PC-3 (cell line): ENCODE data around the gene FGFBP2. TPM values are rescaled to one million over a fixed set of nuclear protein-coding genes. Genes with fewer than 3 reads are reported as not detected.

Experiments used
- ATAC-seq: fragments of 200-7000 bp; cut with Tn5 transposase; 2 replicates; pipeline ENCODE4 v1.9.1; 2020; ENCODE audit warnings: mild to moderate bottlenecking, moderate library complexity
- BruUV-seq: library from RNA; stranded (reverse); fragments of 400-500 nt; replicated peaks from 2 replicates; lab custom pipeline; 2021; lab: Mats Ljungman, UMichigan
- CTCF ChIA-PET: fragments of 300-600 bp; sonication (Branson Sonifier 250); formaldehyde crosslinking; loops from one replicate; lab custom pipeline; 2022; ENCODE audit warnings: antibody characterized with exemption; lab: Charles Lee
- POLR2A ChIA-PET: fragments of 300-600 bp; sonication (Branson Sonifier 250); formaldehyde crosslinking; loops from one replicate; lab custom pipeline; 2022; ENCODE audit warnings: antibody characterized with exemption; ENCODE audit not compliant: unreplicated experiment; lab: Charles Lee
- DNase-seq: peaks from one replicate; pipeline ENCODE4 v3.0.0-alpha.2; 2015
- H2AFZ ChIP-seq: fragments of 300-600 bp; sonication (generic); 2 replicates; pipeline ENCODE4 v1.6.0; 2016; ENCODE audit warnings: antibody characterized with exemption, low read length
- H3F3A ChIP-seq: fragments of 300-600 bp; sonication (generic); one replicate; pipeline ENCODE4 v1.6.0; 2017; ENCODE audit warnings: antibody characterized with exemption, low read length, control low read depth, mild to moderate bottlenecking; ENCODE audit not compliant: unreplicated experiment
- H3K27ac ChIP-seq: fragments of 300-600 bp; sonication (generic); 2 replicates; pipeline ENCODE4 v1.5.1; 2016; ENCODE audit warnings: mild to moderate bottlenecking, low read length
- H3K27me3 ChIP-seq: fragments of 300-600 bp; sonication (generic); 2 replicates; pipeline ENCODE4 v1.6.1; 2016; ENCODE audit warnings: low read length, mixed read lengths
- H3K36me3 ChIP-seq: fragments of 300-600 bp; sonication (generic); 2 replicates; pipeline ENCODE4 v1.6.1; 2016; ENCODE audit warnings: low read depth, mixed run types, low read length, mixed read lengths
- H3K4me1 ChIP-seq: fragments of 300-600 bp; sonication (generic); 2 replicates; pipeline ENCODE4 v1.5.1; 2016; ENCODE audit warnings: low read length; ENCODE audit not compliant: insufficient read depth
- H3K4me2 ChIP-seq: fragments of 300-600 bp; sonication (generic); 2 replicates; pipeline ENCODE4 v1.6.0; 2016; ENCODE audit warnings: low read length
- H3K4me3 ChIP-seq: fragments of 300-600 bp; sonication (generic); 2 replicates; pipeline ENCODE4 v1.5.1; 2016; ENCODE audit warnings: mild to moderate bottlenecking, low read length, mixed read lengths
- H3K79me2 ChIP-seq: fragments of 300-600 bp; sonication (generic); 2 replicates; pipeline ENCODE4 v1.6.1; 2017; ENCODE audit warnings: low read length, mixed read lengths
- H3K9ac ChIP-seq: fragments of 300-600 bp; sonication (generic); 2 replicates; pipeline ENCODE4 v1.6.0; 2016; ENCODE audit warnings: mild to moderate bottlenecking, low read length
- H3K9me2 ChIP-seq: fragments of 300-600 bp; sonication (generic); replicated peaks from 2 replicates; pipeline ENCODE4 v1.6.1; 2016; ENCODE audit warnings: mixed run types, low read length, mixed read lengths
- H3K9me3 ChIP-seq: fragments of 300-600 bp; sonication (generic); 2 replicates; pipeline ENCODE4 v1.6.1; 2016; ENCODE audit warnings: low read length, mixed read lengths
- H4K20me1 ChIP-seq: fragments of 300-600 bp; sonication (generic); 2 replicates; pipeline ENCODE4 v1.6.1; 2016; ENCODE audit warnings: low read length, mixed read lengths
- EZH2 ChIP-seq: fragments of 300-600 bp; sonication (generic); IDR thresholded peaks from one replicate; pipeline ENCODE4 v1.6.1; 2017; ENCODE audit warnings: antibody characterized with exemption, mild to moderate bottlenecking, low read length; ENCODE audit not compliant: unreplicated experiment
- EZH2phosphoT487 ChIP-seq: fragments of 300-600 bp; sonication (generic); IDR thresholded peaks from 2 replicates; pipeline ENCODE4 v1.6.1; 2018; ENCODE audit warnings: mild to moderate bottlenecking, antibody characterized with exemption, low read length, borderline replicate concordance
- intact Hi-C: fragments of 100-400 bp; cut with micrococcal nuclease; formaldehyde crosslinking; loops from 2 replicates; pipeline ENCODE4 v1.9.0; 2023
- total RNA-seq: library from RNA; depleted of rRNA; stranded (reverse); fragments of >200 nt; gene quantifications from 2 replicates; pipeline ENCODE4 v1.2.3, GENCODE V29; 2014
- TF ChIP-seq, protein P1 (sequence below): fragments of 300-600 bp; sonication (generic); conservative IDR thresholded peaks from 2 replicates; pipeline ENCODE4 v1.5.1; 2017; ENCODE audit warnings: antibody characterized with exemption, low read depth, mild to moderate bottlenecking, low read length

FGFBP2 gene
- total RNA-seq, 1 experiment from 2014 or later = not detected

DNA sequence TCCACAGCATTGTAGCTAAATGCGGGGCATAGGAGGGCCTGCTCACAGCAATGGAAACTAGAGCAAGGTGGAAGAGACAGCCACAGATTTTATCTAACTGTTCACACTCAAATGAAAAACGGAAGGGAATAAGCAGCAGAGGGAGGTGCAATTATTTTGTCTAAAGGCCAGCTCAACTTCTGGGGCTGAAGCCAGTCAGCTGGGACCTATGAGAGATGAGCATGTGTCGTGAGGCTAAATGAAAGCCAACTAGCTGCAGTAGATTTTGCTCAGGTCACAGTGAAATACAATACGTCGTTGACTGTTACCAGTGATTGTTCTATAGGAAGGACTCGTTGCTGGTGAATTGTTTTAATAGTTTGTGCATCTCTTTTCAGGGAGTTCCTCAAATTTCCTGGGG lies 26.4 kb upstream of the FGFBP2 start:
- Histone ChIP-seq H3K79me2 (no peaks in the 10 kb centered on the region), H3F3A (no peaks in the 10 kb centered on the region), H4K20me1 (no peaks in the 10 kb centered on the region), H3K9me2 (no peaks in the 10 kb centered on the region), H3K9me3 (no peaks in the 10 kb centered on the region), H2AFZ (no peak overlapping the region), H3K27ac (no peak overlapping the region), H3K9ac (no peak overlapping the region), H3K27me3 (no peaks in the 10 kb centered on the region), H3K36me3 (no peaks in the 10 kb centered on the region), H3K4me3 (no peak overlapping the region), H3K4me1 (no peaks in the 10 kb centered on the region), H3K4me2 (no peak overlapping the region)
- ChIA-PET CTCF (no interaction called here), POLR2A (no interaction called here)
- no TSS peak for BruUV-seq
- DNase-seq (no peak), ATAC-seq (no peak)
- TF ChIP-seq, protein P1, sequence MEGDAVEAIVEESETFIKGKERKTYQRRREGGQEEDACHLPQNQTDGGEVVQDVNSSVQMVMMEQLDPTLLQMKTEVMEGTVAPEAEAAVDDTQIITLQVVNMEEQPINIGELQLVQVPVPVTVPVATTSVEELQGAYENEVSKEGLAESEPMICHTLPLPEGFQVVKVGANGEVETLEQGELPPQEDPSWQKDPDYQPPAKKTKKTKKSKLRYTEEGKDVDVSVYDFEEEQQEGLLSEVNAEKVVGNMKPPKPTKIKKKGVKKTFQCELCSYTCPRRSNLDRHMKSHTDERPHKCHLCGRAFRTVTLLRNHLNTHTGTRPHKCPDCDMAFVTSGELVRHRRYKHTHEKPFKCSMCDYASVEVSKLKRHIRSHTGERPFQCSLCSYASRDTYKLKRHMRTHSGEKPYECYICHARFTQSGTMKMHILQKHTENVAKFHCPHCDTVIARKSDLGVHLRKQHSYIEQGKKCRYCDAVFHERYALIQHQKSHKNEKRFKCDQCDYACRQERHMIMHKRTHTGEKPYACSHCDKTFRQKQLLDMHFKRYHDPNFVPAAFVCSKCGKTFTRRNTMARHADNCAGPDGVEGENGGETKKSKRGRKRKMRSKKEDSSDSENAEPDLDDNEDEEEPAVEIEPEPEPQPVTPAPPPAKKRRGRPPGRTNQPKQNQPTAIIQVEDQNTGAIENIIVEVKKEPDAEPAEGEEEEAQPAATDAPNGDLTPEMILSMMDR = no peak
- TF ChIP-seq EZH2 = no peak
- no peak for TF ChIP-seq EZH2phosphoT487
- intact Hi-C loops = no loop called here

GRCh38 chr4:15988222-15988621 lies 25.2 kb upstream of the FGFBP2 start:
- Histone ChIP-seq H3K4me2 (no peak overlapping the region), H3K9ac (no peak overlapping the region), H3K9me2 (no peaks in the 10 kb centered on the region), H3K9me3 (no peaks in the 10 kb centered on the region), H2AFZ (no peak overlapping the region), H3K27ac (no peak overlapping the region), H3K27me3 (no peaks in the 10 kb centered on the region), H3F3A (no peaks in the 10 kb centered on the region), H4K20me1 (no peaks in the 10 kb centered on the region), H3K79me2 (no peaks in the 10 kb centered on the region), H3K4me1 (no peaks in the 10 kb centered on the region), H3K36me3 (no peaks in the 10 kb centered on the region), H3K4me3 (no peak overlapping the region)
- CTCF ChIA-PET = no interaction called here
- ATAC-seq (no peak), DNase-seq (no peak)
- TF ChIP-seq EZH2 (no peak), EZH2phosphoT487 (no peak)
- TF ChIP-seq, protein P1 = no peak
- intact Hi-C loops = no loop called here
- POLR2A ChIA-PET = no interaction called here
- BruUV-seq = no TSS peak

- Histone ChIP-seq H2AFZ (no peak overlapping the region), H3K9me2 (no peaks in the 10 kb centered on the region), H3K27me3 (no peaks in the 10 kb centered on the region), H3F3A (no peaks in the 10 kb centered on the region), H3K4me2 (no peak overlapping the region), H3K9ac (no peak overlapping the region), H4K20me1 (no peaks in the 10 kb centered on the region), H3K27ac (no peak overlapping the region), H3K79me2 (no peaks in the 10 kb centered on the region), H3K4me1 (no peaks in the 10 kb centered on the region), H3K4me3 (no peak overlapping the region), H3K9me3 (no peaks in the 10 kb centered on the region), H3K36me3 (no peaks in the 10 kb centered on the region)
- DNase-seq = no peak
- intact Hi-C loops = no loop called here
- TF ChIP-seq EZH2phosphoT487 (no peak), EZH2 (no peak)
- TF ChIP-seq, protein P1 = no peak
- no peak for ATAC-seq
- ChIA-PET POLR2A (no interaction called here), CTCF (no interaction called here)
- BruUV-seq = no TSS peak
These were observed 23.9 kb upstream of the FGFBP2 start for GRCh38 chr4:15986907-15987306.
